NCI-H526 treated with DMSO at 0.1 percent for 48 hours (cell line): Measurements from ENCODE around the gene TRIM5.
"Not testable (repeated sequence)": the region's sequence is repeated elsewhere in the genome, so short reads cannot be mapped to it uniquely, and the experiment has no call there.

Source experiments
- DNase-seq: peaks from one replicate; lab custom pipeline; 2025; lab: John Stamatoyannopoulos, UW

The TRIM5 gene

GRCh38 chr11:5684646-5685362 is at the start of gene TRIM5:
Gene TRIM5, minus strand, starts transcription at chr11:5685074. Its CDS starts 4,897 bp downstream, at chr11:5680177.
- no peak for DNase-seq

GRCh38 chr11:5727691-5728090 is 42.8 kb upstream of the TRIM5 start:
- DNase-seq, result no peak

- DNase-seq, result no peak
Observed at GRCh38 chr11:5726351-5726750, 41.5 kb upstream of the TRIM5 start.

GRCh38 chr11:5722622-5723021 is 37.7 kb upstream of the TRIM5 start:
- no peak for DNase-seq

- DNase-seq, result no peak
Observed at GRCh38 chr11:5719703-5720495, 35.0 kb upstream of the TRIM5 start.

- DNase-seq, result not testable (repeated sequence)
Observed at GRCh38 chr11:5716518-5716917, 31.6 kb upstream of the TRIM5 start.

- no peak for DNase-seq
Observed at GRCh38 chr11:5713695-5714094, 28.8 kb upstream of the TRIM5 start.

- DNase-seq, result no peak
Observed at GRCh38 chr11:5712507-5712906, 27.6 kb upstream of the TRIM5 start.

GRCh38 chr11:5705688-5706087 is 20.8 kb upstream of the TRIM5 start:
- no peak for DNase-seq

- no peak for DNase-seq
Observed at GRCh38 chr11:5703741-5704536, 19.1 kb upstream of the TRIM5 start.

GRCh38 chr11:5701055-5701577 is 16.2 kb upstream of the TRIM5 start:
- DNase-seq, result no peak

- DNase-seq, result no peak
Observed at GRCh38 chr11:5700421-5701054, 15.7 kb upstream of the TRIM5 start.

- no peak for DNase-seq
Observed at GRCh38 chr11:5698281-5698680, 13.4 kb upstream of the TRIM5 start.

GRCh38 chr11:5696210-5696609 is 11.3 kb upstream of the TRIM5 start:
- DNase-seq, result no peak

GRCh38 chr11:5695580-5695979 is 10.7 kb upstream of the TRIM5 start:
- peak; percentile 2 for DNase-seq

- DNase-seq, result no peak
Observed at GRCh38 chr11:5694642-5695041, 9.8 kb upstream of the TRIM5 start.

GRCh38 chr11:5691964-5692361 is 7.1 kb upstream of the TRIM5 start:
- DNase-seq, result no peak

GRCh38 chr11:5691238-5691963 is 6.5 kb upstream of the TRIM5 start:
- DNase-seq, result not testable (repeated sequence)

GRCh38 chr11:5690736-5691135 is 5.9 kb upstream of the TRIM5 start:
- DNase-seq, result no peak

- no peak for DNase-seq
Observed at GRCh38 chr11:5690216-5690615, 5.3 kb upstream of the TRIM5 start.

- no peak for DNase-seq
Observed at GRCh38 chr11:5689551-5689983, 4.7 kb upstream of the TRIM5 start, which contains the start of gene TRIM22. Gene TRIM22, plus strand, starts transcription at chr11:5689790. Its CDS starts 6,443 bp downstream, at chr11:5696233.
